Progenitor cell of endocrine pancreas (in vitro differentiated cells): ENCODE measurements around the gene VIPR2. TPM values are rescaled to one million over a fixed set of nuclear protein-coding genes. Genes with fewer than 3 reads are reported as not detected.

Experiments
- DNase-seq: peaks from one replicate; pipeline ENCODE4 v3.0.0; 2021; ENCODE audit warnings: low spot score; ENCODE audit not compliant: unreplicated experiment
- H3K27ac Mint-ChIP-seq: 2 replicates; pipeline ENCODE4 v1.8.0; 2021; ENCODE audit warnings: mild to moderate bottlenecking, moderate library complexity, mixed read lengths
- H3K27me3 Mint-ChIP-seq: 2 replicates; pipeline ENCODE4 v1.8.0; 2021; ENCODE audit warnings: mixed read lengths
- H3K36me3 Mint-ChIP-seq: 2 replicates; pipeline ENCODE4 v1.8.0; 2022; ENCODE audit warnings: mixed read lengths; ENCODE audit not compliant: insufficient read depth
- H3K4me1 Mint-ChIP-seq: 2 replicates; pipeline ENCODE4 v1.8.0; 2021; ENCODE audit warnings: low read depth, mixed read lengths
- H3K4me3 Mint-ChIP-seq: 2 replicates; pipeline ENCODE4 v1.8.0; 2021; ENCODE audit warnings: low read depth, mild to moderate bottlenecking, moderate library complexity, mixed read lengths
- H3K9me3 Mint-ChIP-seq: 2 replicates; pipeline ENCODE4 v1.8.0; 2021; ENCODE audit warnings: low read depth, mixed read lengths
- total RNA-seq: library from RNA; stranded (reverse); gene quantifications from 2 replicates; pipeline ENCODE4 v1.2.1, GENCODE V29; 2021
- TF ChIP-seq, protein P1 (sequence below): fragments of 200-600 bp; sonication (generic); IDR thresholded peaks from one replicate; pipeline ENCODE4 v1.5.0; 2021; ENCODE audit warnings: antibody characterized with exemption, mild to moderate bottlenecking; ENCODE audit not compliant: unreplicated experiment

Gene VIPR2
- total RNA-seq, 1 donor from 2014 or later: 0.36 TPM

DNA sequence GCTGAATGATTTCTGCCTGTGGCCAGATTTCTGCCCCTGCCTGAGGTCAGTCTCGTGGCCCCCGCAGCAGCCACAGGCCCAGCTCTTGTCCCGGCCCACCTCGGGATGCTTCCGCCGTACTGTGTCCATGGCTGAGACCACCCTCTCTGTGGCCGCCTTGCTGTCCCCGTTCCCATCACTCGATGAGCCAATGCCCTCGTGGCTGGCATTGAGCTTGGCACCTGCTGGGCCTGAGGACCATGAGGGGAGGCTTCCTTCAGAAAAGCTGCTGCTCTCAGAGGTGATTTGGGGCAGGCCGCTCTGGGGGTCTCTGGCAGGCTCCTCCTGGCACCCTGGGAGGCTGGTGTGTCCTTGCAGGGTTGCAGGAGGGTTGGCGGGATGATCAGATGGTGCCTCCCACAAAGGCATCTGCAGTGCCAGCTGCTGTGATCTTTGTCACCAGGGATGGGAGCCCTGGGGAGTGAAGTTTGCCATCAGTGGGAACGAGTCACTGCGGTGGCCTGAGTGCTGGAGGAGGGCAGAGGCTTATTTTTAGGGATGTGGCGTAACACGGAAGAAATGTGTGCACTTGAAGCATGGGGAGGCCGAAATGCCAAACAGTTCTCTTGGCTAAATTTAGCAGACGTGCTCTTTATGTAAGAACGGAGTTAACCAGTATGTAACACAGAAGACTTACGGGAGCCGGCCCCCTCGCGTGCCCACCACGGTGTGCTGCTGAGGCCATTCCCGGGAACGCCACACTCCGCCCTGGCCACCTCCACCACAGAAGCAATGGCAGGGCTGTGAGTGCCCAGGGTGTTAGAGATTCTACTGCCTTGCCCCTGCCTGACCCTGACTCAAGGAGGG lies 47.7 kb downstream of the VIPR2 start:
- no peak overlapping the region for H3K4me3 Mint-ChIP-seq
- DNase-seq: no peak
- TF ChIP-seq, protein P1, sequence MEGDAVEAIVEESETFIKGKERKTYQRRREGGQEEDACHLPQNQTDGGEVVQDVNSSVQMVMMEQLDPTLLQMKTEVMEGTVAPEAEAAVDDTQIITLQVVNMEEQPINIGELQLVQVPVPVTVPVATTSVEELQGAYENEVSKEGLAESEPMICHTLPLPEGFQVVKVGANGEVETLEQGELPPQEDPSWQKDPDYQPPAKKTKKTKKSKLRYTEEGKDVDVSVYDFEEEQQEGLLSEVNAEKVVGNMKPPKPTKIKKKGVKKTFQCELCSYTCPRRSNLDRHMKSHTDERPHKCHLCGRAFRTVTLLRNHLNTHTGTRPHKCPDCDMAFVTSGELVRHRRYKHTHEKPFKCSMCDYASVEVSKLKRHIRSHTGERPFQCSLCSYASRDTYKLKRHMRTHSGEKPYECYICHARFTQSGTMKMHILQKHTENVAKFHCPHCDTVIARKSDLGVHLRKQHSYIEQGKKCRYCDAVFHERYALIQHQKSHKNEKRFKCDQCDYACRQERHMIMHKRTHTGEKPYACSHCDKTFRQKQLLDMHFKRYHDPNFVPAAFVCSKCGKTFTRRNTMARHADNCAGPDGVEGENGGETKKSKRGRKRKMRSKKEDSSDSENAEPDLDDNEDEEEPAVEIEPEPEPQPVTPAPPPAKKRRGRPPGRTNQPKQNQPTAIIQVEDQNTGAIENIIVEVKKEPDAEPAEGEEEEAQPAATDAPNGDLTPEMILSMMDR: no peak
- H3K27ac Mint-ChIP-seq: no peak overlapping the region
- H3K9me3 Mint-ChIP-seq: peaks cover 6% of the 10 kb centered on the region
- no peaks in the 10 kb centered on the region for H3K4me1 Mint-ChIP-seq
- H3K36me3 Mint-ChIP-seq: no peaks in the 10 kb centered on the region
- H3K27me3 Mint-ChIP-seq: peaks cover 9% of the 10 kb centered on the region

DNA sequence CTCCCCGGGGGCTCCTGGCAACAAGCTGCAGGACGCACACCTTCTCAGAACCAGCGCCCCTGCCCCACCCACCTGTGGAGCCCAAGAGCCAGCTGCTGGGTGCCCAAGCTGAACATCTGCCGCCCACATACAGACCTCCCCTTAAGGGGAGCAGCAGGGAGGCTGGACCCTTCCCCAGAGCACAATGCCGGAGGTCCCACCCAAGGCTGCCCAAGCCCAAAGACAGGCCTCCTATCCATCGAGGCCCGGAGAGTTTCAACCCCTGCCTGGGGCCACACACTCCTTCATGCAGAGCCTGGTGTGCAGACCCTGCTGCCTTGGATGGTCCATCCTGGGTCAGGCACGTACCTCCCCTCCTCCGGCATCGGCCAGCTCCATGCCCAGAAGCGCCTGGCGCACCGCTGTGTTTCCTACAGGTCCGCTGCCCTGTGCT lies 48.7 kb downstream of the VIPR2 start:
- Mint-ChIP-seq H3K9me3 (peaks cover 3% of the 10 kb centered on the region), H3K4me1 (no peaks in the 10 kb centered on the region), H3K27me3 (peaks cover 9% of the 10 kb centered on the region), H3K36me3 (no peaks in the 10 kb centered on the region), H3K27ac (no peak overlapping the region), H3K4me3 (no peak overlapping the region)
- DNase-seq: no peak
- TF ChIP-seq, protein P1: no peak

DNA sequence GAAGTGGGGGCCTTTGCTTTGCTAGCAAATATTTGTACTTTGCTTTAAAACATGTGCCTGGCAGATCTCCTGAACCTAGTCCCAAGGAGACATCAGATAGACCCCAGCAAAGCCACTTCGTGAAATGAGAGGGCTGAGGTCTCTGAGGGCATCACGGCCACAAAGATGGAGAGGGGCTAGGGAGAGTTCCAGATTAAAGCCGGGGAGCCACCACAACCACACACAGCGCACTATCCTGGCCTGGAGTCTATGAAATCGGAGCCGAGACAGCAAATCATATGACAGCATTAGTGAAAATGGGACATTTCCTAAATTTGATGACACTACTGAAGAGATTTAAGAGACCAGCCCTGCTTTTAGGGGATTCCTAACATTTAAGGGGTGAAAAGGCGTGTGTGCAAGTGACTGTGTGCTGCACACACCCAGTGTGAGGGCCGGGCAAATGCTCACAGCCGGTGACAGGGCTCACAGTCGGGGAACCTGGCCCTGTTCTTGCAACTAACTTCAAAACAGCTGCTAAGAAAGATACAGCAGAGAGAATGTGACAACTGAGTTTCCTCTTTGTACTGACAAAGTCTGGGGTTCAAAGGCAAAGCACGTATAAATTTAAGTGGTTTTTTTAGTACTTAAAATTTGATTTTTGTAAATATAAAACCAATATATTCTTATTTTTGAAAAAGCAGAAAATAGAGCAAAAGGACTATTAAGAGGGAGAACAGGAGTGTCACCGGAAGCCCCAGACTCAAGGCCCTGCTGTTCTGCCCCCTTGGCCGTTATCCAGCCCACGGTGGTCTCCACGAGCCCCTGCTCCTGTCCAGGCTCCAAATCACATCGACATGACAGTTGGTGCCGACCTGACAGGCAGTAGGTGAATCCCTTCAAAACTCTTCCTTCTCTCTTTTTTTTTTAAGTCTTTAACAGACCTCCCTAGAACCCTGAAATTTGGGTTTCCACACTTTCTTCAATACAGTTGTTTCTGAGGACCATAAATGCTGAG lies 49.5 kb downstream of the VIPR2 start:
- Mint-ChIP-seq H3K27ac (no peak overlapping the region), H3K27me3 (peaks cover 9% of the 10 kb centered on the region)
- DNase-seq: no peak

DNA sequence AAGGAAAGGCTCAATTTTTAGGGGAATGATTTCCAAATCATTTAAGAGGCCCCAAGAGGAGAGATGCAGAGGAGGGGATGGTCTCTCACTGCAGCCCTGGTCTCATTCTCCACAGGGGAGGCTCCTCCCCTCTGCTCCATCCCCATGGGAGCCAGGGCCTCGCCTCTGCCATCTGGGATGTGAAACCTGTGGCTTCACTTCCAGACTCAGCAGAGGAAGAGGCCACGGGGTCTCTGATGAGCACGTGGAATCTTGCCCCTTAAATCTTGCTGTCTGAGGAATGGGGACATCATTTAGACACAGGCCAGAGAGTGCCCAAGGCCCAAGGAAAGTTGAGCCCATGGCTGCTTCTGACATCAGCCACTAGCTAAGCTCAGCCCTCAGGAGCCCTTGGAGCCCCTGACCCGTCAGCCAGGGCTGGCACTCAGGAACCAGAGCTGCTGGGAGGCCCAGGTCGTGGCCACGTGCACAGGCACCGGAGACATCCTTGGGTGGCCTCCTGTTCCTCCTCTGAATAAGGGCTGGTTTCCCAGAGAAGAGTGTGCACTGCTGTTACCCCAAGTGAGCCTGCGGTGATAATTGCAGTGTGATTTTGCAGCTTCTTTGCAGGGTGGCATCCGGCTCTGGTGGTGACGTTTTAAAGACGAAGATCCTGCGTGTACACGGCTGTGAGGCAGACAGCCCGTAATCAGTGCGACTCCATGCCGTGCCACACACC lies 50.5 kb downstream of the VIPR2 start:
- no peaks in the 10 kb centered on the region for H3K36me3 Mint-ChIP-seq
- no peak overlapping the region for H3K4me3 Mint-ChIP-seq
- H3K27ac Mint-ChIP-seq: no peak overlapping the region
- no peaks in the 10 kb centered on the region for H3K4me1 Mint-ChIP-seq
- peaks cover 9% of the 10 kb centered on the region for H3K27me3 Mint-ChIP-seq
- no peaks in the 10 kb centered on the region for H3K9me3 Mint-ChIP-seq
- TF ChIP-seq, protein P1: no peak
- no peak for DNase-seq

More for the DNA sequence above, 49.5 kb downstream of the VIPR2 start:
- no peaks in the 10 kb centered on the region for H3K4me1 Mint-ChIP-seq
- no peaks in the 10 kb centered on the region for H3K36me3 Mint-ChIP-seq
- H3K4me3 Mint-ChIP-seq: no peak overlapping the region
- H3K9me3 Mint-ChIP-seq: no peaks in the 10 kb centered on the region
- TF ChIP-seq, protein P1: no peak
